ENCODE results near the gene HTRA3. TPM values are rescaled to one million over a fixed set of nuclear protein-coding genes. Genes with fewer than 3 reads are reported as not detected.
A peak's percentile ranks its signal among the peaks of the same experiment; 100 is the strongest.

The HTRA3 gene
- total RNA-seq, 1 donor from 2014 or later: 1.6 TPM

- Histone ChIP-seq H3K79me2 (ENCODE audit: low read depth) (no peaks in the 10 kb centered on the region), H4K20me1 (ENCODE audit: low read depth) (no peaks in the 10 kb centered on the region), H3K4me3 (no peak overlapping the region), H3F3A (ENCODE audit: low read depth) (no peaks in the 10 kb centered on the region), H3K9me3 (ENCODE audit: low read depth) (no peaks in the 10 kb centered on the region), H3K27ac (no peak overlapping the region), H2AFZ (replicated peaks) (no peak overlapping the region), H3K4me2 (no peak overlapping the region), H3K4me1 (no peaks in the 10 kb centered on the region), H3K36me3 (no peaks in the 10 kb centered on the region), H3K9ac (no peak overlapping the region), H3K27me3 (no peaks in the 10 kb centered on the region)
- Mint-ChIP-seq H3K36me3 (peaks cover 2% of the 10 kb centered on the region), H3K27me3 (ENCODE audit: insufficient read depth, low read depth) (peaks cover 3% of the 10 kb centered on the region), H3K9me3 (peaks cover 5% of the 10 kb centered on the region), H3K27ac (no peak overlapping the region), H3K4me3 (no peak overlapping the region), H3K4me1 (peaks cover 8% of the 10 kb centered on the region)
- no peak for DNase-seq (ENCODE audit: low spot score)
- TF ChIP-seq, protein P1, sequence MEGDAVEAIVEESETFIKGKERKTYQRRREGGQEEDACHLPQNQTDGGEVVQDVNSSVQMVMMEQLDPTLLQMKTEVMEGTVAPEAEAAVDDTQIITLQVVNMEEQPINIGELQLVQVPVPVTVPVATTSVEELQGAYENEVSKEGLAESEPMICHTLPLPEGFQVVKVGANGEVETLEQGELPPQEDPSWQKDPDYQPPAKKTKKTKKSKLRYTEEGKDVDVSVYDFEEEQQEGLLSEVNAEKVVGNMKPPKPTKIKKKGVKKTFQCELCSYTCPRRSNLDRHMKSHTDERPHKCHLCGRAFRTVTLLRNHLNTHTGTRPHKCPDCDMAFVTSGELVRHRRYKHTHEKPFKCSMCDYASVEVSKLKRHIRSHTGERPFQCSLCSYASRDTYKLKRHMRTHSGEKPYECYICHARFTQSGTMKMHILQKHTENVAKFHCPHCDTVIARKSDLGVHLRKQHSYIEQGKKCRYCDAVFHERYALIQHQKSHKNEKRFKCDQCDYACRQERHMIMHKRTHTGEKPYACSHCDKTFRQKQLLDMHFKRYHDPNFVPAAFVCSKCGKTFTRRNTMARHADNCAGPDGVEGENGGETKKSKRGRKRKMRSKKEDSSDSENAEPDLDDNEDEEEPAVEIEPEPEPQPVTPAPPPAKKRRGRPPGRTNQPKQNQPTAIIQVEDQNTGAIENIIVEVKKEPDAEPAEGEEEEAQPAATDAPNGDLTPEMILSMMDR (IDR thresholded peaks at IDR 0.05): no peak
These were observed 35.5 kb downstream of the HTRA3 start for GRCh38 chr4:8304827-8305695.

DNA sequence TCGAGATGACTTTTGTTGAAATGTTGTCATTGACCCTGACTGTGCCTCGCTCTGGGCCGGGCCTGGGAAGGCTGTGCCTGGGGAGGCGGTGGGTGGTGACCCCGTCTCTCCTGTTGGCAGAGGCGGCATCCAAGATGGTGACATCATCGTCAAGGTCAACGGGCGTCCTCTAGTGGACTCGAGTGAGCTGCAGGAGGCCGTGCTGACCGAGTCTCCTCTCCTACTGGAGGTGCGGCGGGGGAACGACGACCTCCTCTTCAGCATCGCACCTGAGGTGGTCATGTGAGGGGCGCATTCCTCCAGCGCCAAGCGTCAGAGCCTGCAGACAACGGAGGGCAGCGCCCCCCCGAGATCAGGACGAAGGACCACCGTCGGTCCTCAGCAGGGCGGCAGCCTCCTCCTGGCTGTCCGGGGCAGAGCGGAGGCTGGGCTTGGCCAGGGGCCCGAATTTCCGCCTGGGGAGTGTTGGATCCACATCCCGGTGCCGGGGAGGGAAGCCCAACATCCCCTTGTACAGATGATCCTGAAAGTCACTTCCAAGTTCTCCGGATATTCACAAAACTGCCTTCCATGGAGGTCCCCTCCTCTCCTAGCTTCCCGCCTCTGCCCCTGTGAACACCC is 36.4 kb downstream of the HTRA3 start:
- peaks cover 2% of the 10 kb centered on the region for H3K36me3 Mint-ChIP-seq
- Histone ChIP-seq H4K20me1 (ENCODE audit: low read depth) (no peaks in the 10 kb centered on the region), H3K27me3 (no peaks in the 10 kb centered on the region), H3K36me3 (no peaks in the 10 kb centered on the region), H3K79me2 (ENCODE audit: low read depth) (no peaks in the 10 kb centered on the region), H3K4me2 (no peak overlapping the region), H3K9me3 (ENCODE audit: low read depth) (no peaks in the 10 kb centered on the region), H3K4me3 (no peak overlapping the region), H3K9ac (no peak overlapping the region), H2AFZ (replicated peaks) (no peak overlapping the region), H3F3A (ENCODE audit: low read depth) (no peaks in the 10 kb centered on the region), H3K27ac (no peak overlapping the region), H3K4me1 (no peaks in the 10 kb centered on the region)
- TF ChIP-seq, protein P1 (IDR thresholded peaks at IDR 0.05): no peak
- no peak for TF ChIP-seq EZH2phosphoT487 (IDR thresholded peaks at IDR 0.05)
- no peak for TF ChIP-seq EZH2 (IDR thresholded peaks at IDR 0.05)
- peaks cover 6% of the 10 kb centered on the region for H3K27me3 Mint-ChIP-seq (ENCODE audit: insufficient read depth, low read depth)
- DNase-seq (ENCODE audit: low spot score): no peak
- no peak overlapping the region for H3K4me3 Mint-ChIP-seq
- H3K4me1 Mint-ChIP-seq: peaks cover 8% of the 10 kb centered on the region
- peak overlapping the region; percentile 14 for H3K27ac Mint-ChIP-seq
- H3K9me3 Mint-ChIP-seq: peaks cover 4% of the 10 kb centered on the region

DNA sequence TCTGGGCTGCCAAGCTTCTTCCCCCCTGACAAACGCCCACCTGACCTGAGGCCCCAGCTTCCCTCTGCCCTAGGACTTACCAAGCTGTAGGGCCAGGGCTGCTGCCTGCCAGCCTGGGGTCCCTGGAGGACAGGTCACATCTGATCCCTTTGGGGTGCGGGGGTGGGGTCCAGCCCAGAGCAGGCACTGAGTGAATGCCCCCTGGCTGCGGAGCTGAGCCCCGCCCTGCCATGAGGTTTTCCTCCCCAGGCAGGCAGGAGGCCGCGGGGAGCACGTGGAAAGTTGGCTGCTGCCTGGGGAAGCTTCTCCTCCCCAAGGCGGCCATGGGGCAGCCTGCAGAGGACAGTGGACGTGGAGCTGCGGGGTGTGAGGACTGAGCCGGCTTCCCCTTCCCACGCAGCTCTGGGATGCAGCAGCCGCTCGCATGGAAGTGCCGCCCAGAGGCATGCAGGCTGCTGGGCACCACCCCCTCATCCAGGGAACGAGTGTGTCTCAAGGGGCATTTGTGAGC is 37.0 kb downstream of the HTRA3 start:
- DNase-seq (ENCODE audit: low spot score): no peak
- no peak overlapping the region for H3K4me2 ChIP-seq

More for the DNA sequence above, 37.0 kb downstream of the HTRA3 start:
- H3K36me3 Mint-ChIP-seq: peaks cover 2% of the 10 kb centered on the region
- H3K27me3 Mint-ChIP-seq (ENCODE audit: insufficient read depth, low read depth): peaks cover 7% of the 10 kb centered on the region
- H3K9me3 Mint-ChIP-seq: peaks cover 2% of the 10 kb centered on the region
- H3K4me1 Mint-ChIP-seq: peaks cover 8% of the 10 kb centered on the region
- H3K4me3 Mint-ChIP-seq: no peak overlapping the region
- no peak overlapping the region for H3K27ac ChIP-seq
- no peaks in the 10 kb centered on the region for H3K4me1 ChIP-seq
- H3K9ac ChIP-seq: no peak overlapping the region
- no peaks in the 10 kb centered on the region for H4K20me1 ChIP-seq (ENCODE audit: low read depth)
- H3K4me3 ChIP-seq: no peak overlapping the region
- no peaks in the 10 kb centered on the region for H3K27me3 ChIP-seq
- H3F3A ChIP-seq (ENCODE audit: low read depth): no peaks in the 10 kb centered on the region
- H3K36me3 ChIP-seq: no peaks in the 10 kb centered on the region
- TF ChIP-seq, protein P1 (IDR thresholded peaks at IDR 0.05): no peak
- TF ChIP-seq EZH2 (IDR thresholded peaks at IDR 0.05) (no peak), EZH2phosphoT487 (IDR thresholded peaks at IDR 0.05) (no peak)
- no peak overlapping the region for H2AFZ ChIP-seq (replicated peaks)
- H3K79me2 ChIP-seq (ENCODE audit: low read depth): no peaks in the 10 kb centered on the region
- H3K9me3 ChIP-seq (ENCODE audit: low read depth): no peaks in the 10 kb centered on the region
- no peak overlapping the region for H3K27ac Mint-ChIP-seq

Measured in neural progenitor cell (in vitro differentiated cells).